ENCODE results near the gene ZNF554.

ZNF554 gene

DNA sequence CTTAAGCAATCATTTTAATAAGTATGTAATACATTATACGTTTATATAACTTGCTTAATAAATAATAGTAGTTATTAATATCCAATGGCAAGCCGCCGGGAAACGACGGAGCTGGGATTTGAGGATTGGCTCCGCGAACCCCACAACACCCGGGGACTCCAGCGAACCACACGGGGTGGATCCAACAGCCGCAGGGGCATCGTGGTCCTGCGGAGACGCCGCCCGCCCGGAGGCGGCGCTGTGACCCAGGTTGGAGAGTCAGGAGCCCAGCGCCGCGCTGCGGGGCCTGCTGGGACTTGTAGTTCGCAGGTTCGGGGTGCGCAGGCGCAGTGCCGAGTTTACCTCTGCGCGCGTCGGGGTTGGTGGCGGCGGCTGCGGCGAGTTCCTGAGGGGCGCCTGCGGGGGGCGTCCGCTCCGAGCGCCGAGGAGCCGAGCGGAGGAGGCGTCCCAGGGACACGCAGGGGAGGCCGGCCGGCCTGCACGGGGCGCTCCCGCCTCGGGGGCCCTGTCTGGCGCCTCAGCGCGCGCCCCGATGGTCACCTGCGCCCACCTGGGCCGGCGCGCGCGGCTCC, at the start of gene ZNF554:
Gene ZNF554 (plus strand): TSS at position 329 of the 572 bp plus-strand sequence. CDS start 204 bp downstream, at position 533.
- peak; percentile 93 for DNase-seq

DNA sequence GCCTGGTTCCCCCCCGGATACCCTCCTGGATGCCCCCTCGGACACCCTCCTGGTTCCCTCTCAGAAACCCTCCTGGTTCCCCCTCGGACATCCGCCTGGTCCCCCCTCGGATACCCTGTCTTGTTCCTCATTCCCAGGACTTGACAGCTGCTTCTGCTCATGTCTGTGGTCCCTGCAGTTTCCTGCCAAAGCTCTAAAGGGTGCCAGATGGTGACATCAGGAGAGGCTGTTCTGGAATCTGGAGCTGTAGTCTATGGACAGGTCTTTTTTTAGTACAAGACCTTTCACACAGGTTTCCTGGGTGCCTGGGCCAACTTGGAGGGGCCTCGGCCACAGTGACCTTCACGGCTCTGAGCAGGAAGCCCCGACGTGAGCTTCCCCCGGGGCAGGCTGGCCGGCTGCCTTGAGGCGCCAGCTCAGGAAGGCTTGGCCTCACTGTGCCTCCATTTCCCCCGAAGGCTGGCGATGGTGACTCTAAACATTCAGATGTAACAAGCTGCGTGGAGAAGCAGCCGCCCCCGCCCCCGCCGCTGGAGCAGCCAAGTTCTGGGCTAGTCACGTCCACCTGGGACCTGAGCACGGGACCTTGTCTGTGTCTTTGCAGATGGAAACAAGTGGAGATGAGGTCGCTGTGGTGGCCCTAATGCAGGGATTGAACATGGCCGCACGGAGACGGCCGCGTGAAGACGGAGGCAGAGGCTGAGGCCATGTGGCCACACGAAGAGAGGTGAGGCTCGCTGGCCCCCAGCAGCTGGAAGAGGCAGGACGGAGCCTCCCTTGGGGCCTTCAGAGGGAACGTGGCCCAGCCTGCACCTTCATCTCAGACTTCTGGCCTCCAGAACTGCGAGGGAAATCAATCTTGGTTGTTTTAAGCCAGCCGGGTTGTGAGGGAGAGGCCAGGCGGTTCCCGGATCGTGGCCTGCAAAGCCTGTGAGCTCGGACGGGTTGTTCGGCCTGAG, 49.3 kb upstream of the ZNF554 start:
- no peak for DNase-seq

DNA sequence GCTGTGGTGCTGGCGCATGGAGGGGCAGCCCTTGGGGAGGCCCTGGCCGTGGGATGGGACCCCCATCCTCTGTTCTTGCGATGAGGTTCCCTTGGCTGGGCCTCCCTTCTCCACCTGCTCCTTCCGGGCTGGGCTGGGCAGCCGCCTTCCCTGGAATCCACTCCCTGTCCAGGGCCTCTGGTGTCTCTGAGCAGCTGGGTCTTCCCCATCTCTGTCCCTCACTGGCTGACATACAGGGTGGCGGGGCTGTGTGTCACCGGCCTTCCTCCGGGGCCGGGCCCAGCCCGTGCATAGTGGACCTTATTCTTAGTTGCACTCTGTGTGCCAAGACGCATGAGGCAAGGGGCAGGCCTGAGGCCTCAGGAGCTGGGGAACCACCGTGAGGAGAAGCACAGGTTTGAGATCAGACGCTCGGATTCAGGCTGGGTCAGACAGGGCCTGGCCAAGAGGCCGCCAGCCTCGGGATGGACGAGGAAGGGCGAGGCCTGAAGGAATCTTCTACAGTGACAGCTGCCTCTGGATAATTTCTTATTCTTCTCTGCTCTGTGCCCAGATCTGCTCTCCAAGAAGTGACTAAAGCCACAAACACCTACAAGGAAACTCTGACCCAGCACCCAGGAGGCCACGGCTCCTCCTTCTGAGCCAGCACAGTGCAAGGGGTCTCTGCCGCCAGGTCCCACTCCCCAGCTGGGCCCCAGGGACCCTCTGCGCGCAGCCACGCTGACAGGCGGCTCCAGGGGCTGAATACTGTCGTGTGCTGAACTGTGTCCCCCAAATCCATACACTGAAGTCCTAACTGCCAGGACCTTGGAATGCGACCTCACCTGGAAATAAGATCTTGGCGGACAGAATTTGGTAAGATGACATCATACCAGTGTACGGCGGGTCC, 47.6 kb upstream of the ZNF554 start:
- DNase-seq = no peak

DNA sequence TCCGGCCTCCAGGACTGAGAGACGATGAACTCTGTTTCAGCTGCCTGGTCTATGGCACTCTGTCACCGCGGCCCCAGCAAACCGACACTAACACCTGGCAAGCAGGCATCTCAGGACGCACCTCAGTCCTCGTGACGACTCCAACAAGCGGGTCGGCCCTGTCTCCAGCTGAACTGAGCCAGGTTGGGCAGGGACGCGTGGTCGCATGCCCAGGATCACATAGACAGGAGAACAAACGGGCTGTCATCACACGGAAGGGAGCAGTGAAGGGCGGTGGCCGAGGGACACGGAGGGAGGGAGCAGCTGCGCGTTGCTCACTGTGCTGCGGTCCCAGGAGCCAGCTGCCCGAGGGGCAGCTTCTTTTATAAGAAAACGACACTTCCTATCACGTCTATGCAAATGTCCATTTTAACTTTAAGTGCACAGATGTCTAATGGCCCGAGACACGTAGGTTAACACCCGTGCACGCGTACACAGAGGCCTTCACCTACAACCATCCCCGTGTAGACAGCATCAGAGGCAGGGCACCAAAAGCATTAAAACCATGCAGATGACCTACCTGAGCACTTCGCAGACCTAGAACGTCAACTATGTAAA, 45.5 kb upstream of the ZNF554 start:
- no peak for DNase-seq

DNA sequence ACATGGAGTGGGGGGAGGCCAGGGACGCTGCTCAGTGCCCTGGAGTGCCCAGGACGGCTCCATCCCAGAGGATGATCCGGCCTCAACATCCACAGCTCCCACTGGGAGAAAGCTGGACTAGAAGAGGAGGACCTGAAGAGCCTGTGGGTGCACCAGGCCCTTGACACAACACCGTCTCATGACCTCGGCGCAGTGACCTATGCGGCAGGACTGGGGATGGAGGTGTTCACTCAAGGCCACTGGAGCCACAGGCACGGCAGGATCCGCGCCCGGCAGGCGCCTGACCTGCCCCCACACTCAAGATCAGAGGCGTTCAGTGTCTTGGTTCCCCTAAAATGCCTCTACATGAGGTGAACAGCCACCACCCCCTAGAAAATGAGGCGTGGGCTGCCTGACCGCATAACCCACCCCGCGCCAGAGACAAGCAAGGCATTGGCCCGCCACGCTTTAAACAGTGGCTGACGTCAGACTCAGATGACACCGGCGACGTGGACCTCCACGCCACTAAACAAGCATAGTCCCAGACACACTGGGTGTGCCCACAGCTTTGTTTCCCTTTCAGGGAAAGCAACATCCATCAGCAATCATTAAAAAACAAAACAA, 44.6 kb upstream of the ZNF554 start:
- no peak for DNase-seq

DNA sequence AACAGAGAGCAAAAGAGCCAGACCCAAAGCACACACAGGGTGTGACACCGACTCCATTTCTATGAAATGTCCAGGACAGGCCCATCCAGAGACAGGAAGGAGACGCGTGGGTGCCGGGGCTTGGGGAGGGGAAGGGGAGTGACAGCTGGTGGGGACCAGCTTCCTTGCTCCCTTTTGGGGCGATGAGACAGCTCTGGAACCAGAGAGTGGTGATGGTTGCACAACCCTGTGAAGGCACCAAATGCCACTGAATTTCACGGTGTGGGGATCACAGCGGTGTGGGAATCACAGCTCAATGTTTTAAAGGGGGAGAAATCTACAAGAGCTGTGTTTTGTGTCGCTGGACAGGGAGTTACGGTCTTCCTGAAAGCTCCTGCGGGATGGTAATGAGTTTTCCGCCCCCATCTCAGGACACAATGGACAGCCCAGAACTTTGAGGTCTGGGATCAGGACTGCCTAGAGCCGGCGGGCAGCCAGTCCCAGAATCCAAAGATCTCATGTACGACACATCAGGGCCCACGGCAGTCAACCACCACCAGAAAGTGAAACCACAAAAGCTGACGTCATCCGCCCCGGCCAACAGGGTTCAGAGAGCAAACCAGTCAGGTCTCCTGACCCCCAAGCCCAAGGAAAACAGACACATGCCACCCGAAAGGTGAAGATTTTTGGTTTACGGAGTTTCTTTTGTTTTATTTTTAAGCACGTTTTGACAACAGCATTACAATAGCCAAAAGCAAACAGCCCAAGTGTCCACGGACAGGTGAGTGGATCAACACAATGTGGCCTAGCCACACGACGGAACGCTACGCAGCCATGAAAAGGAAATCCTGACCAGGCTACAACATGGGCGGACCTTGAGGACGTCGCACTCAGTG, 43.9 kb upstream of the ZNF554 start:
- DNase-seq = peak; percentile 47

DNA sequence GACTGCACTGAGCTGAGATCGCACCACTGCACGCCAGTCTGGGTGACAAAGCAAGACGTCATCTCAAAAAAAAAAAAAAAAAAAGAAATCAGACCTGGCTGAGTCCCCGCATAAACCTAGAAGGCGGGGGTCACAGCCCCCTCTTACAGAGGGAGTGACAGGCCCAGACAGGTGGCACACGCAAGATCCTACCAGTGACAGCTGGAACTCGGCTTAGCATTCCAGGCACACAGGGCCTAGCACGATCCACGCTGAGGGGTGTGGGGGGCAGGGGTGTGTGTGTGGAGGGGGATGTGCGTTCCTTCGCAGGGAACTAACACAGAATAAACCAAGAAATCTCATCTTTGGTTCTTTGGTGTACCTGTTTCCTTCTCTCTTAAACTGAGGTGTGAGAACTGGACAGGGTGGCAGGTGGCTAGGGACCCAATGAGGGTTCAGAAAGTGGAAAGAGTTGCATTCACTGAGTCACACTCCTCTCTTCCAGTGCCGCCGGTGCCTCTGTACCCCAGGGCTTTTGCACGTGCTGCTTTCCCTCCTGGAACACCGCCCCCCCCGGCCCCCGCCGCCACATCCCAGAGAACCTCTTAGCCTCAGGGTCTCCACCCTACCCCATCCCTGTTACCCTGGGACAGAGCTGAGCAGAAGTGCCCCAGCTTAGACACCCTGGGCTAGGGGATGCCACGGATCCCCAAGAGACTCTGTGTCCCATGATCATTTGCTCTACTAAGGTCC, 41.5 kb upstream of the ZNF554 start:
- no peak for DNase-seq

DNA sequence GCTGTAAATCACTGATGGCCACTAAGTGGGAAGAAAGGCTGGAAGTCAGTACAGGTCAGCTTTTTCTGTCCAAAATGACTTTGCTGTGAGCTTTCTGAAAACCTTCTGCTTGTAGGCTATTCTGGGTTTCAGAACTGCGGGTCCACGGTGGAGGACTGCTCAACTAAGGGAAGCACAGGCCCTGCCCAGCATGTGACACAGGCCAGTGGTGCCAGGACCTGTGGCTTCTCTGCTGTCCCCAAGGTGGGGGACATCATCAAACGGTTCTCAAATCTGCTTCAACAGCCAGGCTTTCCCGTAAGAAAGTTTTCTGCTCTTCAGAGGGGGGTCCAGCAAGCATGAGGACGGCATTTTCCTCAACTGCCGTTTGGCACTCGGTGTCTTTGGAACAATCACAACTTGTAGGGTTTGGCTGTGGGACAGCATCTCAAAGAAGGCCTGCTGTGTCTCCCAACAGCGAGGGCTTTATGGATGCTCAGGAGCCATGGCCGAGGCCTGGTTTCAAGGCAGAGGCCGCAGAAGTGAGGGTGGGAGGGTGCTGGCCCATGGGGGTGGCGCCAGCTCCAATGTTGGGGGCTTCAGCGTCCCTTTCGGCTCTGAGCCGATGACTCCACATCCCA, 40.4 kb upstream of the ZNF554 start:
- no peak for DNase-seq

DNA sequence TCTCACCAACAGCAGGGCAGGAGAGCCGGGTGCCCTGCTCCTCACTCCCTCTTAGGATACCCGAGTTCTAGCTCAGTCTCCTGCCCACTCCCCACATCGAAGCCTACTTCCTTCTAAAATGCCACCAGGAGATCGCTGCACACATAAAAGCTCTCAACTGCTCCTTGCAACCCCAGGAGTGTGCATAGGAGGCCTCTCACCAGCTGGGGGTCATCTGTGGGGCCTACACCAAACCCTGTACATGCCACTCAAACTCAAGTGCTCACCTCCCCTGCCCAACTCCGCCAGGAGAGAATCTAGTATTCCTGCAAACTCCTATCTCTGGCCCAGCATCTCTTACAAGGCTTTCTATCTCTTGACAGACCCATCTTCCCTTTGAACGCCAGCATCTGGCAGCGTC, 39.4 kb upstream of the ZNF554 start:
- DNase-seq = no peak

DNA sequence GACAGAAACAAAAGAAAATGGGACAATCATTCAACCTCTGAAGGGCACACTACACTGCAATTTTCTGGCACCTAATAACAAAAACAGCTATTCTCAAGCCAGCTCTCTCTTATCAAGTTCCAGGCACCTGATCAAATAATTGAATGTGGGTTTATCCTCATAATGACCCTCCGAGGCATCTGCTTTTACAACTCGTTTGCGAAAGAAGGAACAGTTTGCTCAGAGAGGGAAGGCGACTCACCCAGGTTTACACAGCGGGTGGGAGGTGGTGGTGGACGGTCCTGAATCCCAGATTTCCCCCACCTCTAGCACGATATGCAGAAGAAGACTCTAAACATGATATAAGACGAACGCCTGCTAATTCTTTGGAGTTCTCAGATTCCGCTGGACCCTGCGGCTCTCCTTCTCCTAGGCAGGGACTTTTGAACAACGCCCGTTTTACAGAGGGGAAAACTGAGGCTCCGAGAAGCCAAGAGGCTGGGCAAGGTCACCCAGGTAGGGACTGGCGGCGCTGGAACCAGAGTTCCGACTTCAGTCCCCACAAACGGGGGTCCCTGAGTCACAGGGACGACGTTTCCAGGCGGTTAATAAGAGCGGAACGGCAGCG, 37.2 kb upstream of the ZNF554 start:
- peak; percentile 18 for DNase-seq

DNA sequence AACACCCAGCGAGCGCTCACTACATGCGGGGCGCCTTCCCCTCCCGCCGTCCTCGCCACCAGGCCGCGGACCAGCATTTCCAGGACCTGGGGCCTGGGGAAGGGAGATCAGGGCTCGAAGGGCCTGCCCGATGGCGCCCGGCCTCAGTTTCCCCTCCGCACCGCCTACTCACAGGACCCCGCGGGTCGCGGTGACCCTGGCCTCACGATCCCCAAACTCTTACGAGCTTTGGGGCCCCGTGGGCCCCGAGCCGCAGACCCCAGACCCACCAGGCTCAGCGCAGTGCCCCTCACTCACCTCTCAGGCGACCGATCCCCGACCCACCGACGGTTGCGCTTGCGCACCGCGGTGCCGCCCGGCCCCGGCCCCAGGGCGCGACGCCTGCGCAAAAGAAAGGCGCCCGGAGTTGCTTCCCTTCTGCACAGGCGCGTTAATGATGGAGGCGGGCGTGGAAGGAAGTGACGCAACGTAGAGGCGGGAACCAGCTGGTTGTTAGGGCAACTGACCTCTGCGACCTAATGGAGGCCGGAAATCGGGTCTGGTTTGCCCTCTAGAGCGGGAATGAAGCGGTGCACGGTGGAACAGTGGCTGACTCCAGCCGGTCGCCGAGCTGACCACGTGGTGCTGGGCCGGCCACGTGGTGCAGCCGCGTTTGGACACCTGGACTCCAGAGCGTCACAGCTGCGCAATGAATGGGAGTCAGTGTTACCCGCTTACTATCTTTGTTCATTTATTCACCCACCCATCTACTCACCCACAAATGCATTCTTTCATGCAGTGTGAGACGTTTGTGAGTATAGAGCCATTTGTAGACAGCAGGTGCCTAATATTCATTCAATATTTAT, 36.5 kb upstream of the ZNF554 start, which contains the start of gene SGTA:
Gene SGTA (minus strand): TSS at position 338 of the 845 bp plus-strand sequence. CDS start 14,205 bp downstream, outside the sequence.
- peak; percentile 98 for DNase-seq

DNA sequence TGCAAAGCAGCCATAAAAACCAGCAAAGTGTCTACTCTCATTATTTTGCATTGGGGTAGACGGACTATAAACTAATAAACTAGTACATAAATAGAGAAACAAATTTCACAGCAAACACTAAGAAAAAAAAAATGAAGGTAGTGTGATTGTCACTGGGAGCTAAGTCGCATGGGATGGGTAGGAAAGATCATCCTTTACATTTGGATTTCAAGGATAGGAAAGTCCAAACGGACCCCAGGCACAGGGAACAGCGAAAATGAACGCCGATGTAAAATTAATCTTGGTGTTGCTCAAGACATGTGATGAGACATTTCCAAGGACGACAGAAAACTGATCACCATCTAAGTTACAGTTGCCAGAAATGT, 35.9 kb upstream of the ZNF554 start:
- DNase-seq = no peak

DNA sequence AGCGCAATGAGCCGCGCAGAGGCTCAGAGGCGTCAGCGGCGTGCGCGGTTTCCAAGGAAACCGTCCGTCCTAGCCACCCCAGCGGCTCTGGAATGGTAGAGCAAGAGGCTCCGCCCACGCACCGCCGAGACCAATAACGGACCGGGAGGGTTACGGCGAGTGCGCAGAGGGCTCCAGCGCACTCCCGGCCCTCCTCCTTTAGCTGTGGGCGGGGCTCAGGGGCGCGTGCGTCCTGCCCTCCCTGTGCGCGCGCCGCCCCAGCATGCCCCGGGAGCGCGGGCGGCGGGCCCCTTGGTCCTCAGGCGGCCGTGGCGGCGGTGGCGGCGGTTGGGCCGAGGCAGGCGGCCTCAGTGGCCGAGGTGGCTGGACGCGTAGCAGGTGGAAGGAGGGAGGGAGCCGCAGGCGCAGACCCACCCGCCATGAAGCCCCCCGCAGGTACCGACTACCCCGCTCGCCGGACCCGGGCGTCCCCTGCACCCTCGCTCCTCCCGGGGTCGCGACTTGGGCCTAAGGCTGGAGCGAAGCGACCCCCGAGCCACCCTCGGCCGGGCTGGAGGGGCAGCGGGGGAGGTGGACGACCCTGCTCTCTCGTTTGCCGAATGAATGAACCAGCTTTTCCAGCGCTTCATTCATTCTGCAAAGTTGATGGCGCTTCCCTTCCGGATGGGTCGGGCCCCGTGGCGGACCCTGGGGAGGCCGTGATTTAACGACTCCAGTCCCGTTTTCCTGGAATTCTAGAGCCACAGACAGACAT, 34.2 kb upstream of the ZNF554 start, which contains the start of gene THOP1:
Gene THOP1 (plus strand): TSS at position 260 of the 754 bp plus-strand sequence. CDS start 160 bp downstream, at position 420.
- DNase-seq = peak; percentile 98

DNA sequence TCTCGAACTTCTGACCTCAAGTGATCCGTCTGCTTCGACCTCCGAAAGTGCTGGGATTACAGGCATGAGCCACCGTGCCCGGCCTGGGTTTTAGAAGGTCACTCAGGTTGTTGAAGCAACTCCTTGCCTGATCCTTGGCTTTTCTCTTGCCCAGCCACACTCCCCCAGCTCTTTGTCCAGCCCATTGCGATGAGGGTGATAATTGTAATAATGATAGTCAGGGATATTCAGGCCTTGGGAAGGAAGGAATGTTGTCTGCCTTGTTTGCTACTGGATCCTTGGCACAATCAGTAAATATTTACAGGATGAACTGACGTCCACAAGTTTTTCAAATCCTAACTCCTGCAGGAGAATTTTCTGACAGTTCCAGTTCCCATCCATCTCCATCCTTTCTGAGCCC, 32.6 kb upstream of the ZNF554 start:
- no peak for DNase-seq

DNA sequence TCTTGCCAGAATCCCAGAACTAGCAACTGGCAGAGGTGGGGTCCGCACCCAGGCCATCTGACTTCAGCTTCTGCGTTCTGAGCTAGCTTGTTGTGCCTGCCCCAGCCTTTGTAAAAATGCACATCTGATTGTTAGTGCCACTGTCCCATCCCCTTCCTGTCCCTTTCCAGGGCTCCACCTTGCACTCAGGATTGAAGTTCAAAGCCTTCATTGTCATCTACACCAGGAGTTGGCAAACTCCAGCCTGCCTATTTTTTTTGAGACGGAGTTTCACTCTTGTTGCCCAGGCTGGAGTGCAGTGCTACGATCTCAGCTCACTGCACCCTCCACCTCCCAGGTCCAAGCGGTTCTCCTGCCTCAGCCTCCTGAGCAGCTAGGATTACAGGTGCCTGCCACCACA, 31.4 kb upstream of the ZNF554 start:
- DNase-seq = no peak

DNA sequence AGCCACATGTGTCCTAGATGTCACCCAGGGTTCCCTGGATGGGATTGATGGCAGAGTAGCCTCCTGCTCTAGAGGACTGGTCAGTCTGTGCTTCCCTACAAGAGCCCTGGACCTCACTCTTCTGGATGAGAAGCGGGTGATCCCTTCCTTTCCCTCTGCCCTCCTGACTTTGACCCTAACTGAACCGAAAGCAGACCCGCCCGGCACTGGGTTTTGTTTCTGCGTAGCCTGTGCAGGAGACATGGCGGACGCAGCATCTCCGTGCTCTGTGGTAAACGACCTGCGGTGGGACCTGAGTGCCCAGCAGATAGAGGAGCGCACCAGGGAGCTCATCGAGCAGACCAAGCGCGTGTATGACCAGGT, 29.5 kb upstream of the ZNF554 start:
- no peak for DNase-seq

DNA sequence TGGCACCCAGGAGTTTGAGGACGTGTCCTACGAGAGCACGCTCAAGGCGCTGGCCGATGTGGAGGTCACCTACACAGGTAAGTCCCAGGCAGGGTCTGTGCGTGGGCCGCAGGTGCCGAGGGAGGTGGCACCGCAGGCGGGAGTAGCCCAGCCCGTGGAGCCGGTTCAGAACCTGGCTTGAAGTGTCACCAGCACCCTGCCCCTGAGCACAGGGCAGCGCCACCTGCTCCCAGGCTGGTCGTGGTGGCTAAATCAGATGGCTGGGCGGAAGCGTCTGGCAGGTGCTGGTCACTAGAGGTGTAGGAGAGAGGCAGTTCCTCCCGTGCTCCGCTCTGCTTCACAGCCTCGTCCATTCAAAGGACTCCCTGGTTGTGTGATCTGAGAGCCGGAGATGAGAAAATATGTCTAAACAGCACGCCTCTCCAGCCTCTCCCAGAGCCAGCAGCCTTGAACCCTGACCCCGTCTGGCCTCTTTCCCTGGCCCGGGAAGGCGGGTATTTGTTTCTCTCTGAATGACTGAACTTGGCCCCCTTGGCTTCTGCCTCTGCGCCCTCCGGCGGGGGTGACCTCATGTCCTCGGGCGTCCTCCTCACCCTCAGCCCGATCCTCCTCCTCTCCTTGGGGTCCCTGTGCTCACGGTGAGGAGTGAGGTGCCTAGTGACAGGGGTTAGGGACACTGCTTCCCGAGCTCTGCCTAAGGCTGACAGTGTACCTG, 29.0 kb upstream of the ZNF554 start:
- DNase-seq = no peak
